Measurements from ENCODE around the gene PRDM16. TPM values are rescaled to one million over a fixed set of nuclear protein-coding genes. Genes with fewer than 3 reads are reported as not detected.

The PRDM16 gene
- total RNA-seq, 4 donors from 2014 or later = 15.7 to 54.3 (median 27.6) TPM

DNA sequence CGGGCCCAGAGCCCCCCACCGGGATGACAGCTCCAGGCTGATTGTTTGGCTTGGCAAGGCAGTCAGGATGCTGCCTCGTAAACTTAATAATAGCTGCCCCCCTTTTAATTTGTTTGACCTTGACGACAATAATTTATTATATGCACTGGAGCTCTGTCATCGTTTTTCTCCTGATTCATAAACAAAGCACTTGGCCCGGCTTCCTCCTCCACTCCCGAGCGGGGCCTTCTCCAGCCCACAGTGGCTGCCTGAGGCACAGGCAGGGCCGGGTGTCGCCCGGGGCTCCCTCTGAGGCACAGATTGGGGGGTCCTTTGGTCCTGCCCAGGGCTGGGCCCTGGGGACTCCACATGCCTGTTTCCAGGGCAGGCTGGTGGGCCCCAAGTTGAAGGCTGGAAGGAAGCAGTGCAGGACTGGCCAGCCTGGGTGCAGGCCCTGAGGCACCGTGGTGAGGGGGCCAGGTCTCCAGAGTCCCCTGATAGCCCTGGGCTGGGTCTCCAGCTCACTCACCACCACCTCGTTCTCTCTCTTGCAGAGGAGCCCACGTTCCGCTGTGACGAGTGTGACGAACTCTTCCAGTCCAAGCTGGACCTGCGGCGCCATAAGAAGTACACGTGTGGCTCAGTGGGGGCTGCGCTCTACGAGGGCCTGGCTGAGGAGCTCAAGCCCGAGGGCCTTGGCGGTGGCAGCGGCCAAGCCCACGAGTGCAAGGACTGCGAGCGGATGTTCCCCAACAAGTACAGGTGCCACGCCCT, 333.4 kb downstream of the PRDM16 start:
- DNase-seq = no peak
- Histone ChIP-seq H3K36me3 (no peaks in the 10 kb centered on the region), H3K9me3 (no peaks in the 10 kb centered on the region), H3K27ac (no peak overlapping the region), H3K4me1 (peaks cover 0 to 17% of the 10 kb centered on the region in 2 donors), H3K4me3 (replicated peaks in 1 of 3) (no peak overlapping the region), H3K27me3 (no peaks in the 10 kb centered on the region)
- 82% methylated on average over 28 to 29 of the region's 29 CpGs for WGBS, 2 donors
- intact Hi-C loops (cut with DNase I) = no loop called here
- TF ChIP-seq POLR2A (IDR thresholded peaks at IDR 0.05) = no peak
- TF ChIP-seq, protein P1, sequence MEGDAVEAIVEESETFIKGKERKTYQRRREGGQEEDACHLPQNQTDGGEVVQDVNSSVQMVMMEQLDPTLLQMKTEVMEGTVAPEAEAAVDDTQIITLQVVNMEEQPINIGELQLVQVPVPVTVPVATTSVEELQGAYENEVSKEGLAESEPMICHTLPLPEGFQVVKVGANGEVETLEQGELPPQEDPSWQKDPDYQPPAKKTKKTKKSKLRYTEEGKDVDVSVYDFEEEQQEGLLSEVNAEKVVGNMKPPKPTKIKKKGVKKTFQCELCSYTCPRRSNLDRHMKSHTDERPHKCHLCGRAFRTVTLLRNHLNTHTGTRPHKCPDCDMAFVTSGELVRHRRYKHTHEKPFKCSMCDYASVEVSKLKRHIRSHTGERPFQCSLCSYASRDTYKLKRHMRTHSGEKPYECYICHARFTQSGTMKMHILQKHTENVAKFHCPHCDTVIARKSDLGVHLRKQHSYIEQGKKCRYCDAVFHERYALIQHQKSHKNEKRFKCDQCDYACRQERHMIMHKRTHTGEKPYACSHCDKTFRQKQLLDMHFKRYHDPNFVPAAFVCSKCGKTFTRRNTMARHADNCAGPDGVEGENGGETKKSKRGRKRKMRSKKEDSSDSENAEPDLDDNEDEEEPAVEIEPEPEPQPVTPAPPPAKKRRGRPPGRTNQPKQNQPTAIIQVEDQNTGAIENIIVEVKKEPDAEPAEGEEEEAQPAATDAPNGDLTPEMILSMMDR (IDR thresholded peaks at IDR 0.05) = no peak

DNA sequence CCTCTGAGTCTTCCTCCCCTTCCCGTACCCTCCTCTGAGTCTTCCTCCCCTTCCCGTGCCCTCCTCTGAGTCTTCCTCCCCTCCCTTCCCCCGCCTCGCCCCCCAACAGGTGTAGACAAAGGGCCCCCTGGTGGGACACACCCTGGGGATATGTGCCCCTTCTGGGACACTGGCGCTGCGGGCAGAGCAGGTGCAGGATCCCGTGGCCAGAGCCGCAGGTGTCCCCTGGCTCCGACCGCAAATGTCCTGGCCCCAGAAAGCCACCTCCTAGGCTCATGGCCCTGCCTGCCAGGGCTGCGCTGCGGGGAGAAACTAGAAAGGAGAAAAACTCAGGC, 334.0 kb downstream of the PRDM16 start:
- 58 to 85% methylated on average over 8 to 12 of the region's 12 CpGs for WGBS, 2 donors
- intact Hi-C loops (cut with DNase I) = no loop called here
- no peak overlapping the region for H3K27ac ChIP-seq
- H3K27me3 ChIP-seq = no peaks in the 10 kb centered on the region
- DNase-seq = no peak
- H3K4me3 ChIP-seq (replicated peaks in 1 of 3) = no peak overlapping the region
- peaks cover 0 to 17% of the 10 kb centered on the region in 2 donors for H3K4me1 ChIP-seq
- TF ChIP-seq, protein P1 (IDR thresholded peaks at IDR 0.05) = no peak
- TF ChIP-seq POLR2A (IDR thresholded peaks at IDR 0.05) = no peak
- H3K36me3 ChIP-seq = no peaks in the 10 kb centered on the region
- H3K9me3 ChIP-seq = no peaks in the 10 kb centered on the region

DNA sequence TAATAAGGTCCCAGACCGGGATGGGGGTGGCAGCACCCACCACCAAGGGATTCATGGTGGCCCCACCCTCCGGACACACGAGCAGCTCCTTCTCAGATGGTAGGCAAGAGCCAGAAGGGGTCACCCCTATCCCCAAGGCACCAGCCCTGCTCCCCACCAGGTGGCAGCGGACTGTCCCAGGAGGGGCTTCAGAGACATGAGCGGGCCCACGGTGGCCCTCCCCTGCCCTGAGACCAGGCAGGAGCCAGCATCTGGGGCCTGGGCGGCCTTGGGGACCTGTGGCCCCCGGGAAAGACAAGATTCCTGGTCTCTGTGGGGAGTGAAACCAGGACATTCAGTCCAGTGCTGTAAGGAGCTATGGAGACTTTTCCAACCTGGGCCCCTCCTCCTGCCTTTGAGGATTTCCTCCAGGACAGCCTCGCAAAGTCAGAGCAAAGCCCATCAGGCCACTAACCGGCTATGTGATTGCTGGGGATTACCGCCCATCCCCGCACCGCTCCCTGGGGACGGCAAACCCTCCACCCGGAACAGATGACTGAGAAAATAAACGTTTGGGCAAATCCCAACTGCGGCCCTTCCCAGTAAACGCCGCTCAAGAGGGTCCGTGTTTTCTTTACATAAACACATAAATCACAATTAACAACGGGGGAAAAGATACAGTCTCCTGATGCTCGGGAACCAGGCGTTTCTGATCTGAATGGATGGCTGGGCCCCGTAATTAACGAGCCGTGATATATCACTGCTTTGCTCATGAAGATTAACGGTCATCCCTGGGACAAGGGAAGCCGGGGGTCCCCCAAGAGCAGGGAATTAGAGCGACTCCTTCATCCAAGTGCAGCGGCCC, 334.6 kb downstream of the PRDM16 start:
- H3K27me3 ChIP-seq = no peaks in the 10 kb centered on the region
- no peak overlapping the region for H3K27ac ChIP-seq
- H3K36me3 ChIP-seq = no peaks in the 10 kb centered on the region
- no peaks in the 10 kb centered on the region for H3K9me3 ChIP-seq
- 64 to 76% methylated on average over 26 to 30 of the region's 30 CpGs for WGBS, 2 donors
- DNase-seq = no peak
- peaks cover 0 to 16% of the 10 kb centered on the region in 2 donors for H3K4me1 ChIP-seq
- no peak for TF ChIP-seq POLR2A (IDR thresholded peaks at IDR 0.05)
- TF ChIP-seq, protein P1 (IDR thresholded peaks at IDR 0.05) = peak in 1 of 6 experiments; percentile 14
- no peak overlapping the region for H3K4me3 ChIP-seq (replicated peaks in 1 of 3)
- intact Hi-C loops (cut with DNase I) = no loop called here

DNA sequence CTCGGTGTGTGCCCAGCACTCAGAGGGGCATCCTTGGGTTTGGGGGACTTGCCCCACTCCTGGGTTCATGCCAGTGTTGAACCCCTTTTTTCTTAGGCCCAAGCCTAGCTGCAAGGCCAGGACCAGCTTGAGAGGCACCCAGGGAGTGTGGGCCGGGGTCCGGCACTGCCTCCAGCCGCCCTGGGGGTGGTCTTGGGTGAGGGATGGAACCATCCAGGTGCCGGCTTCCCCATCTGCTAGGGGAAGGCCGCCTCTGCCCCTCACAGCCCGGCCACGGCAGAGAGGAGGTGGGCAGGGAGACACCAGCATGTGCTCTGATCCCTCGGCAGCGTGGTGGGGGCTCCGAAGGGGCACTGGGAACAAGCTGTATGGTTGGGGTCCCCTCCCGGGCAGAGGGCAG, 335.3 kb downstream of the PRDM16 start:
- TF ChIP-seq, protein P1 (IDR thresholded peaks at IDR 0.05) = no peak
- TF ChIP-seq POLR2A (IDR thresholded peaks at IDR 0.05) = no peak

DNA sequence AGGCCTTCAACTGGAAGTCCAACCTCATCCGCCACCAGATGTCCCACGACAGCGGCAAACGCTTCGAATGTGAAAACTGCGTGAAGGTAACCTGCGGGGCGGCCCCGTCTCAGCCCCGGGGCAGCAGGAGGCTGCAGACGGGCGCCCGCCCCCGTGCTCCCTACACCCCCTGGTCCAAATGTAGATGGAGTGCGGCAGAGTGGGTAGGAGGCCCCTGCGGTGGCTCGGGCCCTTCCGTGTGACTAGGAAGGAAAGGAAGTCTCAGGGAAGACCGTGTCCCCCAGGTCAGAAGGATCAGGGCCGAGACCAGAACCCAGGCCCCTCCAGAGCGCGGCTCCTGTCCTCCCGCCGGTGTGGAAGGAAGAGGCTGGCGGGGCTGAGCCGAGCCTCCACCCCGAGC, 335.8 kb downstream of the PRDM16 start:
- DNase-seq = no peak
- H3K9me3 ChIP-seq = no peaks in the 10 kb centered on the region
- H3K4me3 ChIP-seq (replicated peaks in 1 of 3) = no peak overlapping the region
- peaks cover 0 to 7% of the 10 kb centered on the region in 2 donors for H3K4me1 ChIP-seq
- intact Hi-C loops (cut with DNase I) = loop anchor here (5.0 kb wide), 1 partner anchor 392 kb away; no protein-coding TSS in a partner anchor
- no peaks in the 10 kb centered on the region for H3K36me3 ChIP-seq
- no peak overlapping the region for H3K27ac ChIP-seq
- TF ChIP-seq, protein P1 (IDR thresholded peaks at IDR 0.05) = no peak
- no peak for TF ChIP-seq POLR2A (IDR thresholded peaks at IDR 0.05)
- no peaks in the 10 kb centered on the region for H3K27me3 ChIP-seq
- WGBS, 2 donors = 89 to 96% methylated on average over 25 to 27 of the region's 27 CpGs

More for the DNA sequence above, 335.3 kb downstream of the PRDM16 start:
- H3K27ac ChIP-seq = no peak overlapping the region
- no peak for DNase-seq
- H3K27me3 ChIP-seq = no peaks in the 10 kb centered on the region
- no peaks in the 10 kb centered on the region for H3K9me3 ChIP-seq
- H3K36me3 ChIP-seq = no peaks in the 10 kb centered on the region
- intact Hi-C loops (cut with DNase I) = no loop called here
- no peak overlapping the region for H3K4me3 ChIP-seq (replicated peaks in 1 of 3)
- H3K4me1 ChIP-seq = peaks cover 0 to 9% of the 10 kb centered on the region in 2 donors
- WGBS, 2 donors = 94 to 98% methylated on average over 6 to 9 of the region's 12 CpGs

All from thyroid gland (tissue), 4 donors.